Choroid plexus epithelial cell (primary cell): ENCODE results near the gene SURF2.
A peak's percentile ranks its signal among the peaks of the same experiment; 100 is the strongest.
"Not testable (repeated sequence)": the region's sequence is repeated elsewhere in the genome, so short reads cannot be mapped to it uniquely, and the experiment has no call there.

Experiments
- DNase-seq: peaks from one replicate; pipeline ENCODE4 v3.0.0-alpha.2; 2010; ENCODE audit warnings: low read depth
- H3K4me3 ChIP-seq: 2 replicates; pipeline ENCODE4 v1.5.1; 2011; ENCODE audit warnings: low read depth, mild to moderate bottlenecking, control low read depth, low read length, moderate library complexity
- CTCF ChIP-seq: conservative IDR thresholded peaks from 2 replicates; pipeline ENCODE4 v1.5.1; 2011; ENCODE audit warnings: low read depth, mild to moderate bottlenecking, control low read depth, inconsistent platforms, low read length, moderate library complexity

The SURF2 gene

GRCh38 chr9:133371261-133371711, 14.9 kb downstream of the SURF2 start:
- peak; percentile 23 for TF ChIP-seq CTCF
- no peak overlapping the region for H3K4me3 ChIP-seq

GRCh38 chr9:133372144-133372543, 15.8 kb downstream of the SURF2 start:
- H3K4me3 ChIP-seq = no peak overlapping the region
- no peak for TF ChIP-seq CTCF

More at GRCh38 chr9:133371261-133371711, 14.9 kb downstream of the SURF2 start:
- peak; percentile 58 for DNase-seq

GRCh38 chr9:133374612-133375115, 18.3 kb downstream of the SURF2 start:
- peak; percentile 72 for DNase-seq
- peak overlapping the region; percentile 83 for H3K4me3 ChIP-seq
- no peak for TF ChIP-seq CTCF

More at GRCh38 chr9:133372144-133372543, 15.8 kb downstream of the SURF2 start:
- DNase-seq = no peak

- peak; percentile 51 for DNase-seq
- TF ChIP-seq CTCF = no peak
- peak overlapping the region; percentile 83 for H3K4me3 ChIP-seq
Observed at GRCh38 chr9:133375116-133375723, 18.9 kb downstream of the SURF2 start.

- H3K4me3 ChIP-seq = peak within 1 kb of the TSS; percentile 83
- TF ChIP-seq CTCF = no peak
- peak; percentile 98 for DNase-seq
Observed at GRCh38 chr9:133375724-133376654, 19.6 kb downstream of the SURF2 start, which contains the start of the genes STKLD1 and SURF4. STKLD1 (plus strand) TSS chr9:133376366; CDS start chr9:133376474, 108 bp downstream. SURF4 (minus strand) TSS chr9:133376060; CDS start chr9:133375969, 91 bp downstream.

- H3K4me3 ChIP-seq, DNase-seq: not testable (repeated sequence)
Observed at GRCh38 chr9:133377280-133377679, 20.9 kb downstream of the SURF2 start.

GRCh38 chr9:133377721-133378216, 21.4 kb downstream of the SURF2 start:
- peak; percentile 70 for DNase-seq
- no peak overlapping the region for H3K4me3 ChIP-seq
- TF ChIP-seq CTCF = no peak
